Breast epithelium (tissue), 3 donors: ENCODE results near the gene RPAP2.

Experiments used
- POLR2A ChIP-seq: fragments of 450-650 bp; IDR thresholded peaks from one replicate; pipeline ENCODE4 v1.6.1; 2016; ENCODE audit warnings: antibody characterized with exemption, mild to moderate bottlenecking, moderate library complexity
- POLR2AphosphoS5 ChIP-seq, 3 donors: sonication (generic); formaldehyde crosslinking; IDR thresholded peaks; one replicate each; pipeline ENCODE4 v1.6.1; 2017; ENCODE audit warnings: antibody characterized with exemption in 3 of 3
- TF ChIP-seq, protein P1 (sequence below), 3 donors: fragments of 450-650 bp; IDR thresholded peaks; one replicate each; pipeline ENCODE4 v1.5.1; 2016 to 2017; ENCODE audit warnings: antibody characterized with exemption in 3 of 3, mild to moderate bottlenecking in 3 of 3, moderate library complexity in 3 of 3

DNA sequence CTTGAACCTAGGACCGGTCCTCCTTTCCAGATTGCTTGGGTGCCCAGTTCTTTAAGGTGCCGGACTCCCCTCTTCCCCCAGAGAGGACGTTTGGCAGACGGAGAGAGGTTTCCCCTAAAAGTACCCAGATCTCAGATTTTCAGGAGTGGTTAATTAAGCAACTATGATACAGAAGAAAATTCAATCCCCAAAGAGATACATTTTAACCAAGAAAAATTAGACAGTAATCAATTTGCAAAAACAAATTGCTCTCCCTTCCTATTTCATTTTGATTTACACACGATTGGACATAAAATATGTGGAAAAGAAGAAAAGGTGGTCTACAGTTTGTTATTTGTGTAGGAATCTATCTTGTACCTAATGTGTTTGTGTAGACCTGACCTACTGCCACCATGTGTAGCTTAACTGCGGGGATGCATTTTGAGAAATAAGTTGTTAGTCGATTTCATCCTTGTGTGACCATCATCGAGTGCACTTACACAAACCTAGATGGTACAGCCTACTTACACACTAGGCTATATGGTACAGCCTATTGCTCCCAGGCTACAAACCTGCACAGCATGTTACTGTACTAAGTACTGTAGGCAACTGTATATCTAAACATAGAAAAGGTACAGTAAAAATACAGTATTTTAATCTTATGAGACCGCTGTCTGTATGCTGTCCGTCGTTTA lies 755 bp downstream of the RPAP2 start:
- TF ChIP-seq, protein P1, sequence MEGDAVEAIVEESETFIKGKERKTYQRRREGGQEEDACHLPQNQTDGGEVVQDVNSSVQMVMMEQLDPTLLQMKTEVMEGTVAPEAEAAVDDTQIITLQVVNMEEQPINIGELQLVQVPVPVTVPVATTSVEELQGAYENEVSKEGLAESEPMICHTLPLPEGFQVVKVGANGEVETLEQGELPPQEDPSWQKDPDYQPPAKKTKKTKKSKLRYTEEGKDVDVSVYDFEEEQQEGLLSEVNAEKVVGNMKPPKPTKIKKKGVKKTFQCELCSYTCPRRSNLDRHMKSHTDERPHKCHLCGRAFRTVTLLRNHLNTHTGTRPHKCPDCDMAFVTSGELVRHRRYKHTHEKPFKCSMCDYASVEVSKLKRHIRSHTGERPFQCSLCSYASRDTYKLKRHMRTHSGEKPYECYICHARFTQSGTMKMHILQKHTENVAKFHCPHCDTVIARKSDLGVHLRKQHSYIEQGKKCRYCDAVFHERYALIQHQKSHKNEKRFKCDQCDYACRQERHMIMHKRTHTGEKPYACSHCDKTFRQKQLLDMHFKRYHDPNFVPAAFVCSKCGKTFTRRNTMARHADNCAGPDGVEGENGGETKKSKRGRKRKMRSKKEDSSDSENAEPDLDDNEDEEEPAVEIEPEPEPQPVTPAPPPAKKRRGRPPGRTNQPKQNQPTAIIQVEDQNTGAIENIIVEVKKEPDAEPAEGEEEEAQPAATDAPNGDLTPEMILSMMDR (IDR thresholded peaks at IDR 0.05) = no peak
- TF ChIP-seq POLR2A = no peak
- TF ChIP-seq POLR2AphosphoS5 (IDR thresholded peaks at IDR 0.05) = no peak
